Limb (tissue), 2 donors: ENCODE results near the gene REELD1.

Source experiments
- DNase-seq, 2 donors: peaks; one replicate each; pipeline ENCODE4 v3.0.0-alpha.2; 2016; ENCODE audit errors: extremely low spot score in 2 of 2

The REELD1 gene

DNA sequence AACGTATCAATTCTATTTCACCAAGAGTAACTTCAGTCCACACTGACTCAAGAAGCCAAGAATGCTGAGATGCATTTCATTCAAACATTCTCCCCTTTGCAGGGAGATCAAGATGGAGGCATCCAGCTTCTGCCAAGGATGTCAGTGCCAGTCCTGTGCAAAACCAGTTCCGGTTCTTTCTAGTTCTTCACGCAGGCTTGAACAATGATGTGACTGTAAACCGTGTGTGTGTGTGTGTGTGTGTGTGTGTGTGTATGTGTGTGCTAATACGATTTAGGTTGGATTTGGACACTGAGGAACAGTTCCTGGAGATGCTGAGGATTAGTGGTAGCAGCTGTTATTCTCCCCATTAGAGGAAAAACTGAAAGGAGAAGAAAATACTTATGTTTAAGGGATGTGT is at the start of gene REELD1:
TSS of gene REELD1 (plus strand) at position 301 of the 400 bp plus-strand sequence. CDS start 2,415 bp downstream, outside the sequence.
- no peak for DNase-seq

GRCh38 chr4:146165221-146165620 is 49.1 kb upstream of the REELD1 start:
- no peak for DNase-seq

DNA sequence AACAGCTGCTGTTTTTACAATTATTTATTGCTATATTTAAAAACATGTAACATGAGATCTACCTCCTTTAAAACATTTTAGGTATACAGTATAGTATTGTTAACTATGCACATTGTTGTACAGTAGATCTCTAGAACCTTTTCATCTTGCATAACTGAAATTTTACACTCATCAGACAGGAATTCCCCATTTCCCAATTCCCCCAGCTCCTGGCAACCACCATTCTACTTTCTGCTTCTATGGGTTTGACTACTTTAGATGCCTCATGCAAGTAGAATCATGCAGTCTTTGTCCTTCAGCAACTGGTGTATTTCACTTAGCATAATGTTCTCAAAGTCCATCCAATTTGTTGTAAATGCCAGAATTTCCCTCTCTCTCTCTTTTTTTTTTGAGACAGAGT is 48.5 kb upstream of the REELD1 start:
- no peak for DNase-seq

DNA sequence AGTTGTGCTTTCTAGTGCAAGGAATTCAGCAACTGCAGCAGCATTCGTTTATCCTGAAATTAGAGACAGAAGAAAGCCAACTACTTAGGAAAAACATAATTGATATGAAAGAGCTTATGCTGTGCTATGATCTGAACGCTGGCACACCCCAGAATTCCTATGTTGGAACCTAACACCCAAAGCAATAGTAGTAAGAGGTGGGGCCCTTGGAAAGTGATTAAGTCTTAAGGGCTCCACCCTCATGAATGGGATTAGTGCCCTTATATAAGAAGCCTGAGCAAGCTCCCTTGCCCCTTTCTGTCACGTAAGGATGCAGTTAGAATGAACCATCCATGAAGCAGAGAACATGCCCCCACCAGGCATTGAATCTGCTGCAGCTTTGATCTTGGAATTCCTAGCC is 44.2 kb upstream of the REELD1 start:
- DNase-seq, result no peak

DNA sequence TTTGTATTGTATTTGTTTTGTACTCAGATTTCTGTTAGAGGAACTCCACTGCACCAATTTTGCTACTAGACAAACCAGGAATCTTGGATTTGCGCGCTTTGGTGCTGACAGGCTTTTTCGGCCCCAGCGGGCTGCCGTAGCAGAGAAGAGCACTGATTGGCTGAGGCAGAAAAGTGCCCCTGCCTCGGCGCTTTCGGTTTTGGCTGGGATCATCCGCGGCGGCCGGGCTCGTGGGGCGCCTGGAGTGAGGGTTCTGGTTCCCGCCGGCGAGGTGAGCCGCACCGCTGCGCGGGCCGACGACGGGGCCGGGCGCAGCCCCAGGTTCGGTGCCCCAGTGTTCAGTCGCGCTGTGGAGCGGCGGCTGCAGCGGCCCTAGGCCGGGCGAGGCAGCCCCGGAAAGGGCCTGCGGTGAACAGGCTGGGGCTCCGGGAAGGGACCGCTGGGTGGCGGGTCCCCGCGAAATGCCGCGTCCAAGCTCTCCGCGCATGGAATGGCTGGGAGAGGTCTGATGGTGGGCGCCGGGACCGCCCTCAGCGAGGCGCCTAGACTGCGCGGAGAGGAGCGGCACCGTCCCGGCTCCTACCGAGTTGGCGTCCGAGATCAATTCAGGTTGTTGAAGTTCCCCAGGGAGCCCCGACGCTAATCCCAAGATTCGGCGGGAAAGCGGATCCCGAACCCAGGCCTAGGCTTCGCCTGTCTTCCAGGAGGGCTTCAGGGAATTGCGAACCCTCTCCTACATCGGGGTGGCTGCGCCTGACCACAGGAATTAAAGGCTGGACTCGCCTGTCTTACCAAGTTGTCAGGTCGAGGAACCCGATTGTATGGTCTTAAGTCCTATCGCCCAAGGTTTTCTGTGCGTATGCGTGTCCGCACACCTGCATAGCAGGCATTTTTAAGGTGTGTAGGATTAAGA is 38.5 kb upstream of the REELD1 start, which contains the start of gene LSM6:
TSS of gene LSM6 (plus strand) at position 178 of the 913 bp plus-strand sequence. CDS start 7,204 bp downstream, outside the sequence.
- DNase-seq, result peak; percentile 91

DNA sequence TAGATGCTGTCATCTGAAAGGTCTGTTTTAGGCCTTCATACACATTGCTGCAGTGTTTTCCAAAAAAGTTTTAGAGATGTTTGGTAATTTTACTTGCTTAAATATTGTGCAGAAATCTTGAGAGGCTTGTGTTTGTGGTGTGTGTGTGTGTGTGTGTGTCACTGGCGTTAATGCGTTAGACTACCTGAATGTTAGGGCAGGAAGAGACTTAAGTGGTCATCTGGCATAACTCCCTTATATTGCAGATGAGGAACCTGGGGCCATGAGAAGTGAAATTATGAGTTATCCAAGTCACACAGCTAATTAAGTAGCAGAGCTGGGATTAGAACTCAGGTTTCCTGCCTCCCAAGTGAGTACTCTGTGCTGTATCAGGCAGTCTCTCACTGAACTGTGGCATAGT is 37.4 kb upstream of the REELD1 start:
- DNase-seq, result no peak

GRCh38 chr4:146178126-146178525 is 36.2 kb upstream of the REELD1 start:
- no peak for DNase-seq

DNA sequence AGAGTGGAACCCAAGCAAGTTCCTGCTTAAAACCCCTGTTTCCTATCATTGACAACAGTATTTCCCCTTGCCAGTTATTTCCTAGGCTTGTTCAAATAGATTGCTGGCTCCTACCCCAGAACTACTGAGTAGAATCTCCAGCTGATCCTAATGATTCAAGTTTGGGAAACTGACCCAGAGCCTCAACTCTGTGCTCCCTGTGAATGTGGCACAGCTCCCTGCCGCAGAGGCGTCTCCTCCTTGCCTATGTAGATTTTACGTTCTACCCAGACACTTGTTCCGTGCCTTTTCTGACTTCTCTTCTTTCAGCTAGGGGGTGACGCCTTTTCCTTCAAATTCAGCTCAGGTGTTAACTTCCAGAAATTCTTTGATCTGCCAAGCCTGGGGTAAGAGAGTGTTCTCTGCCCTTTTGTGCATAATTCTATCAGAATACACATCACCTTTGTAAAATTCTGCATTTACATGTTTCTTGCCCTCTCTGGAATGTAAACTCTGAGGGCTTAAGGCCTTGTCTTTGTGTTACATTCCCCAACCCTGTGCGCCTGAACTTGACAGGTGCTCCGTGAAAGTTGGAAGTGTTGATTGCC is 34.5 kb upstream of the REELD1 start:
- DNase-seq, result no peak

GRCh38 chr4:146182443-146182842 is 31.9 kb upstream of the REELD1 start:
- no peak for DNase-seq

DNA sequence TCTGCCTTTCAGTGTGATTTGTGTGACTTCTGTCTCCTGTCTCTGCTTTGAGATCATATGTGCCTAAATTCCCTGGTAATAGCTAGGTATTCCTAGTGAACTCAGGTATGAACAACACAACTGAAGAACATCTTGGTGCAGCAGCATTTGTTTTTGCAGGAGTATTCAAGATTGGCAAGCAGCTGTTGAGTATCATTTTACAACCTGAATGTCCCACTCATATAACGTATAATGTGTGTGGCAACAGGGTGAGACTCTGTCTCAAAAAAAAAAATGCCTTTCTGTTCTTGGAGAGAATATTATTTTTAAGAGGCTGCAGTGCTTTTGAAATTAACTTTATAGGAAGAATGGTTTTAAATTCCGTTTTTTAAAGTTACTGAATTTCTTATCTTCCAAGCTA is 31.1 kb upstream of the REELD1 start:
- DNase-seq, result no peak

DNA sequence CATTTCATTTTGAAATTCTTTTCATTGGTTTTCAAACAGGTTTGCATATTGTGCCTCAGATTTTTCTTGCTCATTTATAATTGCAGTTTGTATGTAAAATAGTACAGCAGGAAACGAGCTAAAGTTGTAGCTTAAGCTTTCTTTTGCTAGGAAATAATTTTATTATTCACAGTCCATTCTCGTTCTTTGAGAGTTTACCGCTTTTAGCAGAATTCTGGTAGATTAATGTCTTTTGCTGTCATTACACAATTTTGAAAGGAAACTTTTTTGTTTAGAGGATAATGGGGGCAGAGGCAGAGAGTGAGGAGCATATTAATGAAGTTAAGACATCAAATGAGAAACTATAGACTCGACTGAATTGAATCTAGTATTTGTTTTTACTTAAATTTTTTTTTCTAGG is 28.3 kb upstream of the REELD1 start:
- no peak for DNase-seq

- no peak for DNase-seq
Measured at GRCh38 chr4:146186596-146186995, 27.7 kb upstream of the REELD1 start.

GRCh38 chr4:146190456-146190855 is 23.9 kb upstream of the REELD1 start:
- DNase-seq, result no peak

GRCh38 chr4:146191766-146192458 is 22.4 kb upstream of the REELD1 start:
- DNase-seq, result no peak

- DNase-seq, result no peak
Measured at GRCh38 chr4:146193628-146194027, 20.7 kb upstream of the REELD1 start.

- no peak for DNase-seq
Measured at GRCh38 chr4:146194212-146194611, 20.1 kb upstream of the REELD1 start.

- no peak for DNase-seq
Measured at GRCh38 chr4:146202665-146203064, 11.7 kb upstream of the REELD1 start.

GRCh38 chr4:146207410-146207809 is 6.9 kb upstream of the REELD1 start:
- DNase-seq, result no peak

- DNase-seq, result no peak
Measured at GRCh38 chr4:146210890-146211289, 3.4 kb upstream of the REELD1 start.

DNA sequence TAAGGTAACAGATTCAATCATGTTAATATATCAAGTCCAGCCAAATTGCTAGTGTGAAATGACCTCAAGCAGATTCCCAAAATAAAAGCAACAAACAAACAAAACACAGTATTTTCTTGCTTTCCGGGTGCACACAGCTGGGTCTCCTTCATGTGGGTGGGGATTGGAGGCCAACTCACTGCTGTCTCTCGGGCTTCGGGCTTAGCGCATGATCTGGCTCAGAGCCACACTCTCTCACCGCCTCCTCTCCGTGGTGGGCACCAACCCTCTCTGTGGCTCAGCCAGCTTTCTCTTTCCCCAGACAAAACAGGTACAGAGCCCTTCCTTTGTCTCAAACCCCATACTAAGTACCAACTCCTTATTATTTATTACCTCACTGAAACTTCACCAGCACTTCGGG is 2.9 kb upstream of the REELD1 start:
- DNase-seq, result no peak

GRCh38 chr4:146212781-146213180 is 1.6 kb upstream of the REELD1 start:
- DNase-seq, result no peak

DNA sequence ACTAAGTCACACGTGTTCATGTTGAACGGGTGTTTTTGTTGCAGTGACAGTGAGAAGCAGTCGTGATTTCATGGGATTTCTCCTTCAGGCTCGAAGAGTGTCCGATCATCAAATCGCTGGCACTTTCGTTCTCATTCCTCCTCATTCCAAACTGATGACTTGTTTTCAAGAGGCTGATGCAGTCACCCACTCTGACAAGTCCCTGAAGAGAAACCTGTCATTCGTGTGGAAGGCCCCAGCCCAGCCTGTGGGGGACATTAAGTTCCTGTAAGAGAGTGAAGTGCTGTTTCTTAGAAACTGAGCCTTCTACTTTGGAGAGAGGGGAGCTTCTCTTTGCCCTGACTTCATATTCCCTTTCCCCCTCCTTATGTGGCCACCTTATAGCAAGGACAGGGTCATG is 8.0 kb downstream of the REELD1 start:
- no peak for DNase-seq
